Mesenchymal stem cell (in vitro differentiated cells and primary cell): Measurements from ENCODE around the gene LGSN.

Experiments
- DNase-seq: peaks from one replicate; pipeline ENCODE4 v3.0.0-alpha.2; 2013
- H2AFZ ChIP-seq: one replicate; pipeline ENCODE4 v1.6.1; 2013; ENCODE audit warnings: low read depth, mild to moderate bottlenecking, control low read depth, inconsistent platforms, low read length, moderate library complexity
- H2AK5ac ChIP-seq: 2 replicates; pipeline ENCODE4 v1.6.1; 2013; ENCODE audit warnings: low read length, moderate library complexity, mild to moderate bottlenecking, inconsistent platforms; ENCODE audit not compliant: severe bottlenecking
- H2BK120ac ChIP-seq: one replicate; pipeline ENCODE4 v1.6.1; 2013; ENCODE audit warnings: low read depth, mild to moderate bottlenecking, inconsistent platforms, low read length, moderate library complexity
- H2BK12ac ChIP-seq, 2 experiments: one replicate each; pipeline ENCODE4 v1.6.1; 2013; ENCODE audit warnings: inconsistent platforms in 2 of 2, low read length in 2 of 2, mild to moderate bottlenecking in 2 of 2, moderate library complexity in 2 of 2, control low read depth in 1 of 2
- H2BK15ac ChIP-seq: one replicate; pipeline ENCODE4 v1.6.1; 2013; ENCODE audit warnings: mild to moderate bottlenecking, low read depth, inconsistent platforms; ENCODE audit not compliant: poor library complexity, severe bottlenecking
- H2BK5ac ChIP-seq: 2 replicates; pipeline ENCODE4 v1.6.1; 2013; ENCODE audit warnings: low read depth, mild to moderate bottlenecking, low read length, control low read depth, inconsistent platforms; ENCODE audit not compliant: poor library complexity, severe bottlenecking
- H3K14ac ChIP-seq, 2 experiments: one replicate each; pipeline ENCODE4 v1.6.1; 2013; ENCODE audit warnings: inconsistent platforms in 2 of 2, low read length in 2 of 2, control low read depth in 1 of 2, mild to moderate bottlenecking in 1 of 2, moderate library complexity in 1 of 2
- H3K18ac ChIP-seq, 2 experiments: one replicate each; pipeline ENCODE4 v1.6.1; 2013; ENCODE audit warnings: inconsistent platforms in 2 of 2, low read length in 2 of 2, control low read depth in 1 of 2, low read depth in 1 of 2, mild to moderate bottlenecking in 1 of 2
- H3K23ac ChIP-seq, 2 experiments: one replicate each; pipeline ENCODE4 v1.6.1; 2013; ENCODE audit warnings: inconsistent platforms in 2 of 2, low read length in 2 of 2, mild to moderate bottlenecking in 2 of 2, moderate library complexity in 2 of 2, control low read depth in 1 of 2
- H3K27ac ChIP-seq: 2 replicates; pipeline ENCODE4 v1.5.1; 2013; ENCODE audit warnings: mild to moderate bottlenecking, moderate library complexity, low read length, control low read depth, inconsistent platforms; ENCODE audit not compliant: poor library complexity, severe bottlenecking
- H3K27me3 ChIP-seq, 2 experiments: 2 replicates each; pipeline versions ENCODE4 v1.6.1 to v1.7.0; 2013; ENCODE audit warnings: low read length in 2 of 2, mild to moderate bottlenecking in 2 of 2, moderate library complexity in 2 of 2, control low read depth in 1 of 2, inconsistent platforms in 1 of 2; ENCODE audit not compliant: control insufficient read depth in 1 of 2, insufficient read depth in 1 of 2
- H3K36me3 ChIP-seq, 2 experiments: 2 replicates each; pipeline versions ENCODE4 v1.6.1 to v1.7.0; 2013; ENCODE audit warnings: low read length in 2 of 2, control low read depth in 1 of 2, inconsistent platforms in 1 of 2, low read depth in 1 of 2, mild to moderate bottlenecking in 1 of 2; ENCODE audit not compliant: insufficient read depth in 2 of 2, control insufficient read depth in 1 of 2
- H3K4ac ChIP-seq, 2 experiments: one replicate each; pipeline ENCODE4 v1.6.1; 2013; ENCODE audit warnings: inconsistent platforms in 2 of 2, low read length in 2 of 2, mild to moderate bottlenecking in 2 of 2, moderate library complexity in 2 of 2, control low read depth in 1 of 2, low read depth in 1 of 2
- H3K4me1 ChIP-seq: 2 replicates; pipeline ENCODE4 v1.6.1; 2013; ENCODE audit warnings: low read depth, low read length, control low read depth; ENCODE audit not compliant: control insufficient read depth, insufficient read depth
- H3K4me2 ChIP-seq: 2 replicates; pipeline ENCODE4 v1.6.1; 2013; ENCODE audit warnings: low read length, mild to moderate bottlenecking, inconsistent platforms; ENCODE audit not compliant: poor library complexity, severe bottlenecking
- H3K4me3 ChIP-seq, 2 experiments: 2 replicates each; pipeline versions ENCODE4 v1.5.1 to v1.7.0; 2013; ENCODE audit warnings: low read length in 2 of 2, mild to moderate bottlenecking in 2 of 2, control low read depth in 1 of 2, low read depth in 1 of 2; ENCODE audit not compliant: insufficient read depth in 1 of 2
- H3K79me1 ChIP-seq: replicated peaks from 2 replicates; pipeline ENCODE4 v1.6.1; 2013; ENCODE audit warnings: mild to moderate bottlenecking, control low read depth, low read length, inconsistent platforms; ENCODE audit not compliant: poor library complexity, severe bottlenecking
- H3K9ac ChIP-seq: 2 replicates; pipeline ENCODE4 v1.7.0; 2013; ENCODE audit warnings: mild to moderate bottlenecking, low read length, moderate library complexity
- H3K9me3 ChIP-seq: 2 replicates; pipeline ENCODE4 v1.7.0; 2013; ENCODE audit warnings: mild to moderate bottlenecking, low read length; ENCODE audit not compliant: control insufficient read depth
- H4K8ac ChIP-seq: one replicate; pipeline ENCODE4 v1.6.1; 2013; ENCODE audit warnings: inconsistent platforms, mild to moderate bottlenecking, low read length, moderate library complexity
- H4K91ac ChIP-seq: one replicate; pipeline ENCODE4 v1.6.1; 2013; ENCODE audit warnings: mild to moderate bottlenecking, low read length, inconsistent platforms
- WGBS: methylation state at CpG from one replicate; pipeline ENCODE4 v1.1.7; 2013; ENCODE audit warnings: mixed read lengths; 5-methylcytosine and 5-hydroxymethylcytosine counted together

LGSN gene

DNA sequence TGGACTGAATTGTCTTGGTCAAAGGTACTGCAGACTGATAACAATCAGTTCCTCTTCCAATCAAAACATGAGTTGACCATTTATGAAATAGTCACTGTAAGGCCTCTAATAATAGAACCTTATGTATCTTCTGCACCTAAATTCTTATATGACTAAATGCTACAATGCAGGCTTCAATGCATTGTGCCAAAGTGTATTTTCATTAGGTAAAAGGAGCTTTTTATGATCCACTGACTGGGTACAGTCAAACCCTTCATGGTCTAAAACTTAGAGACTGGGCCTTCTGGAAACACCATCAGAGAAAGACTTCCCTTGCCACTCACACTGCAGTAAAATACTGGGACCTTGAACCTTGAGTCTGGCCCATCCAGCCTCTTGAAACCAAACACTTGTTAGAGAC lies 16.3 kb downstream of the LGSN start:
- H3K9ac ChIP-seq, result no peak overlapping the region
- H2AFZ ChIP-seq, result no peak overlapping the region
- no peaks in the 10 kb centered on the region for H3K79me1 ChIP-seq
- no peak overlapping the region for H3K4ac ChIP-seq
- no peak for DNase-seq
- H4K91ac ChIP-seq, result no peak overlapping the region
- no peak overlapping the region for H2BK120ac ChIP-seq
- no peak overlapping the region for H4K8ac ChIP-seq
- H3K4me3 ChIP-seq, result no peak overlapping the region
- H3K4me1 ChIP-seq, result no peaks in the 10 kb centered on the region
- H3K18ac ChIP-seq, result no peak overlapping the region
- H3K27ac ChIP-seq, result no peak overlapping the region
- no peak overlapping the region for H2BK12ac ChIP-seq
- no peak overlapping the region for H3K23ac ChIP-seq
- no peak overlapping the region for H2BK15ac ChIP-seq
- no peaks in the 10 kb centered on the region for H3K27me3 ChIP-seq
- no peak overlapping the region for H2BK5ac ChIP-seq
- no peaks in the 10 kb centered on the region for H3K36me3 ChIP-seq
- no peak overlapping the region for H2AK5ac ChIP-seq
- no peak overlapping the region for H3K4me2 ChIP-seq
- no peak overlapping the region for H3K14ac ChIP-seq
- H3K9me3 ChIP-seq, result no peaks in the 10 kb centered on the region

DNA sequence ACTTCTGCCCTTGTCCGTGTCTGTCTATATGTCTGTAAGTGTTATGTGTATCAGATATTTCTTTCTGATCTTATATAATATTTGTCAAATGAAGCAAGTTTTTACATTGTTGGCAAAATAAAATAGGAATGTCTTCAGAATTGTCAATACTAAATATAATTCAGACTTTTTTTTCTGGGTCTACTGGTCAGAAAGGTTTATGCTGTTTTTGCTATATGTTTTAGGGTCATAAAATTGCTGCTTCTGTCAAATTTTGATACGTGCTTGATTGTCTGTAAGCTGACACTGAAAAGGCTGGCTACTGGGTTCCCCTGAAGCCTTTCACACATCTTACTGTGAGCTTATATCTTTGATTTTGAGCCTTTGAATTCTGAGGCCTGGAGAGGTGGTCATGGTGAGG lies 20.1 kb downstream of the LGSN start:
- H2AK5ac ChIP-seq, result no peak overlapping the region
- H4K91ac ChIP-seq, result no peak overlapping the region
- H2AFZ ChIP-seq, result no peak overlapping the region
- H4K8ac ChIP-seq, result no peak overlapping the region
- DNase-seq, result no peak
- no peak overlapping the region for H3K18ac ChIP-seq
- no peaks in the 10 kb centered on the region for H3K4me1 ChIP-seq
- H2BK15ac ChIP-seq, result no peak overlapping the region
- H3K23ac ChIP-seq, result no peak overlapping the region
- H2BK5ac ChIP-seq, result no peak overlapping the region
- no peak overlapping the region for H3K14ac ChIP-seq
- no peaks in the 10 kb centered on the region for H3K36me3 ChIP-seq
- 100% methylated on average over 1 of the region's 2 CpGs for WGBS
- H3K27me3 ChIP-seq, result no peaks in the 10 kb centered on the region
- H2BK12ac ChIP-seq, result no peak overlapping the region
- H3K4me2 ChIP-seq, result no peak overlapping the region
- H3K27ac ChIP-seq, result no peak overlapping the region
- H3K9me3 ChIP-seq, result no peaks in the 10 kb centered on the region
- H3K4ac ChIP-seq, result no peak overlapping the region
- H3K9ac ChIP-seq, result no peak overlapping the region
- H3K4me3 ChIP-seq, result no peak overlapping the region
- H3K79me1 ChIP-seq, result no peaks in the 10 kb centered on the region
- no peak overlapping the region for H2BK120ac ChIP-seq

DNA sequence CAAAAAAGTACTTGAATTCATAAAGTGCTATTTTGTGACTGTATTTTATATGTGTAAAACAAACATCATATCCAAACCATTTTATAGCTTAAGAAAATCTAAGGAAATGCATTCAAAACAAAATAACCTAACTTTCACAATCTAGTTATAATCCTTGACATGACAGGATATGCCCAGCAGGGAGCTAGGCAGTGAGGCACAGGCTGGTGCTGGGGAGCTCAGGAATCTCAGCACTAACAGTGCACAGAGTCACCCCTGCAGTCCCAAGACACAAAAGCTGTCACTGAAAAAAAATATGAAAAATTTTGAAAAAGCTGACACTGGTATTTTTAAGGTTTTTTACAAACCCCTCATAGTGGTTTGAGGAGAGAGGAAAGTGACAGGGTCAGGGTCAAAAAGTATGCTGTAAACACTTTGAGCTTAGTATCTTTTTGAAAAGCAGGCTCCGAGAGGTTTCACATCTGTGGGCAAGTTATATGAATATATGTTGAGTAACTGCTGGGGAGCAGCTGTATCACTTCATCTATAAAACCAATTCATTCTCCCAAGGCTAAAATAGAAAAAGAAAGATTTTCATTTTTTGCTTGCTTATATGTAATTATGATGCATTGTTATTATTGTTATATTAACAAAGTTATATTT lies 24.1 kb downstream of the LGSN start:
- Histone ChIP-seq H3K4ac (no peak overlapping the region), H2AFZ (no peak overlapping the region), H2BK5ac (no peak overlapping the region), H2BK12ac (no peak overlapping the region), H3K23ac (no peak overlapping the region), H3K4me3 (no peak overlapping the region), H2BK15ac (no peak overlapping the region), H3K36me3 (no peaks in the 10 kb centered on the region), H3K4me1 (no peaks in the 10 kb centered on the region), H3K79me1 (no peaks in the 10 kb centered on the region), H4K91ac (no peak overlapping the region), H4K8ac (no peak overlapping the region), H3K27me3 (no peaks in the 10 kb centered on the region), H3K4me2 (no peak overlapping the region), H3K9ac (no peak overlapping the region), H2AK5ac (no peak overlapping the region), H3K14ac (no peak overlapping the region), H3K9me3 (no peaks in the 10 kb centered on the region), H3K18ac (no peak overlapping the region), H2BK120ac (no peak overlapping the region), H3K27ac (no peak overlapping the region)
- WGBS, result no CpG with 5 or more reads among the region's 1 CpG
- no peak for DNase-seq

DNA sequence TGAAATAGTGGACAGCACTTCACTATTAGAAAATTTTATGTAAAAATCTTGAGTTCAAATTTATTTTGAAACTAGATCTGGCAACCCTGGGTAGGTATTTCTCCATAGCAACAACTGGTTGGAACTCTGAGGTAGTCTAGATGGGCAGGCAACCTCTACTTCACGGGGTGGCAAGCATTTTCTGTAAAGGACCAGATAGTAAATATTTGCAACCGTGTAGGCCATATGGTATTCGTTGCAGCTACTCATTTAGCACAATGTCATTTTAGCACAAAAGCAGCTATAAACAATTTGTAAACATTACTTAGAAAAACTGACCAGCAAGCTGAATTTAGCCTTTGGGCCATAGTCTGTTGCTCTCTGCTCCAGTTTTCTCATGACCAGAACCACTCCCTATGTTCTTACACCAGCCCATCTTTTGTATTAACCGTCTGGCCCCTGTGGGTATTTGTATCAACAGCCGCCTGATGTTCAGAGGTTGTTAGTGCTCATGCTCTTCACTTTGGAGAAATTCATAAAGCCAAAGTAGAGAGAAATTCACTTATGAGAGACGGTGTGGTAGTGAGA lies 29.2 kb downstream of the LGSN start:
- no peaks in the 10 kb centered on the region for H3K4me1 ChIP-seq
- DNase-seq, result peak; percentile 24
- no peak overlapping the region for H3K23ac ChIP-seq
- no peaks in the 10 kb centered on the region for H3K36me3 ChIP-seq
- H3K4me3 ChIP-seq, result no peak overlapping the region
- no peaks in the 10 kb centered on the region for H3K27me3 ChIP-seq
- H2BK120ac ChIP-seq, result no peak overlapping the region
- no peak overlapping the region for H4K8ac ChIP-seq
- no peak overlapping the region for H3K4ac ChIP-seq
- H3K14ac ChIP-seq, result no peak overlapping the region
- H2BK5ac ChIP-seq, result no peak overlapping the region
- no peak overlapping the region for H3K18ac ChIP-seq
- no peak overlapping the region for H3K9ac ChIP-seq
- H2AK5ac ChIP-seq, result no peak overlapping the region
- H2AFZ ChIP-seq, result no peak overlapping the region
- H3K9me3 ChIP-seq, result no peaks in the 10 kb centered on the region
- no peak overlapping the region for H2BK12ac ChIP-seq
- H3K79me1 ChIP-seq, result no peaks in the 10 kb centered on the region
- no peak overlapping the region for H2BK15ac ChIP-seq
- no peak overlapping the region for H3K4me2 ChIP-seq
- WGBS, result 60% methylated on average over 6 of the region's 6 CpGs
- H4K91ac ChIP-seq, result no peak overlapping the region
- no peak overlapping the region for H3K27ac ChIP-seq
